GM18858 (cell line): ENCODE measurements around the gene PLEKHB2.
"Not testable (repeated sequence)": the region's sequence is repeated elsewhere in the genome, so short reads cannot be mapped to it uniquely, and the experiment has no call there.

ENCODE experiments used
- ATAC-seq: cut with Tn5 transposase; IDR thresholded peaks from one replicate; pipeline ENCODE4 v1.9.1; 2021; ENCODE audit not compliant: unreplicated experiment

PLEKHB2 gene, protein sequence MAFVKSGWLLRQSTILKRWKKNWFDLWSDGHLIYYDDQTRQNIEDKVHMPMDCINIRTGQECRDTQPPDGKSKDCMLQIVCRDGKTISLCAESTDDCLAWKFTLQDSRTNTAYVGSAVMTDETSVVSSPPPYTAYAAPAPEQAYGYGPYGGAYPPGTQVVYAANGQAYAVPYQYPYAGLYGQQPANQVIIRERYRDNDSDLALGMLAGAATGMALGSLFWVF

DNA sequence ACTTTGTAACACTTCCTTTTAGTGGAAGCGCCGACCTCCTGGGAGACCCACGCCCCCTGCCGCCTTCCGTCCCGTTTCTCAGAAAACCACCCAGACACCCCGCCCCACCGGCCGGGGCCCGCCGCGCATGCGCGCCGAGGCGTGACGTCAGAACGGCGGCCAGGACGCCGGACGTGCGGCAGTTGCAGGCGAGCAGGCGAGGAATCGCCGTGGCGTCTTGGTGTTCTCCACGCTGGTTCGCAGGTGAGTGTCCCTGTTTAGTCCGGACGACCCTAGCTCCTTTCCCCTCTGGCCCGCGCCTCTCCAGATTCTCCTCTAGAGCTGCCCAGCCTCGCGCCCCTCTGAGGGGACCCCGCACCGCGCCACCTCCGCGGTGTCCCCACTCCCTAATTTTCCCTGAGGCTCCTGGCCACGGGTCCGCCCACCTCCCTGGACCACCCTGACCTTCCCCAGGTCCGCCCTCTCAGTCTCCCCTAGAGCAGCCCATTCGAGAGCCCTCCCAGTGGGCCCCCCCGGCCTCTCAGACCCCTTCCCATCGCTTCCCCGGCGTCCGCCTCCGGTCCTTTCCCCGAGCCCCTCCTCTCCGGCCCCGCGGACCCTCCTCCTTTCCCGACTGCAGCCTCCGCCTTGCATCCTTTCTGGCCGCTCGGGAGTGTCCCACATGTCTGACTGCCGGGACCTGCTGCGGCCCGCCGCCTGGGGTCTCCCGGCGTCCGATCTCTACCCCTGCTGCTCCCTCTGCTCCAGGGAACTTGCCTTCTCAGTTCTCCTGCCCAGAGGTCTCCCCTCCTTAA is at the start of gene PLEKHB2:
Gene PLEKHB2 (plus strand): TSS at position 181 of the 794 bp plus-strand sequence. CDS start 15,606 bp downstream, outside the sequence.
- peak; percentile 59 for ATAC-seq

DNA sequence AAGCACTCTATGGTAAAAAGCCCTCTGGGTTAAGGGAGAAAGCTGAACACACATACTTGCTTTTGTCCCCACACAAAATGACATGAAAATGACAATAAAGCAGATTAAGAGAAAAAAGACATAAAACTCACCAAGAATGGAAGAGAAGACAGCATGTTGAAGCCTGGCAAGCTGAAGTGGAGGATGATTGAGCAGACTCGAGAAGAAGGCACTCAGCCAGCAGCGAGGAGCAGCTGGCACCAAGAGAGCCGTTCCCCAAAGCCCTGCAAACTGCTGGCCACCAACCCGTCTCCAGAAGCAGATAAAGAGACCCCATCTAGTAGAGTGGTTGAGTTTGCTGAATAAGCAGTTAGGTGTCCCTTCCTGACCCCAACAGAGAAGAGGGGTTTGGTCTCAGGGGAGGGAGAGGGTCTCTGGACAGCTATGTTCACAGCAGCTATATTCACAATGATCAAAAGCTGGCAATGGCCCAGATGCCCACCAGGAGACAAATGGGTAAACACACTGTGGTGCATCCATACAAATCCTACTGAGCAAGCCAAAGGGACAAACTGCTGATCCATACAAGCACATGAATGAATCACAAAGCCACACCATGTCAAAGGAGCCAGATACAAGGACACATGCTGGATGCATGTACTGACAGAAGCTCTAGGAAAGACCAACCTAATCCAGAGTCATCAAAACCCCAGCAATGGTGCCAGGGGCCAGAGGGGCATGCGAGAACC is 48.8 kb upstream of the PLEKHB2 start:
- no peak for ATAC-seq

DNA sequence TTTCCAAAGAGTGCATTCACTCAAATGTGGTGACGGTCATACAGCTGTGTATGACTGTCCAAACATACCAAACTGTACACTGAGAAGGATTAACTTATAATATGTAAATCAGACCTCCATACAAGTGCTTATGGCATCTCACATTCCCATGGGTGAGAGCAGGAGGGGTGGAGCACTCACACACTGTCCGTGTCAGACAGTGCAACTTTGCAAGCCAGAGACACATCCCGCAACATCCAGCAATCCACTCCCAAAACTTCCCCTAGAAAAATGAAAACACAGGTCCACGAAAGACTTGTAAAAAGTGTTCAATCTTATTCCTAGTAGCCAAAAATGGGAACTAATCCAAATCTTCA is 48.2 kb upstream of the PLEKHB2 start:
- ATAC-seq = no peak

DNA sequence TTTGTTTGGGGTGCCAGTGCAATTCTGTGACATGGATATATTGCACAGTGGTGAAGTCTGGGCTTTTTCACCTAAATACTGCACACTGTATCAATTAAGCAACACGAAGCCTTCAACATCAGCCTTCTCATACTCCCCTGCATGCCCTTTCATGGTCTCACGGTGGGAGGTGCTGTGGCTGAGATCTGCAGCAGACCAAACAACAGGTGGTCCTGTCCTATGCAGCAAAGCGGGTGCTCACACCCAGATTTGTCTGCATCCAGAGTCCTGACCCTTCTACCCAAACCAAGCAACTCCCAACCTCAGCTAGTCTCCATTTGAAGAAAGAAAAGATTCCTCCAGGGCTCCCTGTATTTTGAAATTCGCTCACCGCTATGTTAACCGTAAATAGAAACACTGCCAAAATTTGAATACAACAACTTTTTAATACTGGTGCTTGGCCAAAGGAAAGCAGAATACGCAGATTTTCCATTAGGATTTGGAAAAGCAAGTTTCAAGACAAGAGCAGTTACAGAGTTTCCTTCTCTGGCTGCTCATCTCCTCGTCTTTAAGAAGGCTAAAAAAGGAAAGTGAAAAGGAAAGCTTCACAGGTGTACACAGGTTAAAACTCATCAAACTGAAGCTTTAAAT is 46.8 kb upstream of the PLEKHB2 start:
- ATAC-seq = no peak

DNA sequence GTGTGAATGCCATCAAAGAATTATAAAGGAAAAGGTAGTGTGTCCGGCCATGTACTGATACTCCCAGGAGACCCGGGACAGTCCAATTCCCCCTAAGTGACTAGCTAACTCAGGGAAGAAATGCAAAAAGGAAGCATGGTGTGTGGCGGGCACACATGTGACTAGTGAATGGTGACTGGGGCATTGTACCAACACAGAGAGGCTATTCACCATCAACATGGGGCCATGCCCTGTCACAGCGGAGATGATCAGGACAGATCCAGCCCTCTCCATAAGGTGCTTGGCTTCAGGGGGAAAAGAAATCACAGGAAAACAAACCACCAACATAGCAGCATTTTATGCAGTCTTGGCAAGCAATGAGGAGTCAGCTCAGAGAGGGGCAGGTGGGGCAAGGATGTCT is 46.2 kb upstream of the PLEKHB2 start:
- no peak for ATAC-seq

GRCh38 chr2:131063501-131064283 is 41.4 kb upstream of the PLEKHB2 start:
- no peak for ATAC-seq

GRCh38 chr2:131064589-131065512 is 40.3 kb upstream of the PLEKHB2 start:
- ATAC-seq = no peak

DNA sequence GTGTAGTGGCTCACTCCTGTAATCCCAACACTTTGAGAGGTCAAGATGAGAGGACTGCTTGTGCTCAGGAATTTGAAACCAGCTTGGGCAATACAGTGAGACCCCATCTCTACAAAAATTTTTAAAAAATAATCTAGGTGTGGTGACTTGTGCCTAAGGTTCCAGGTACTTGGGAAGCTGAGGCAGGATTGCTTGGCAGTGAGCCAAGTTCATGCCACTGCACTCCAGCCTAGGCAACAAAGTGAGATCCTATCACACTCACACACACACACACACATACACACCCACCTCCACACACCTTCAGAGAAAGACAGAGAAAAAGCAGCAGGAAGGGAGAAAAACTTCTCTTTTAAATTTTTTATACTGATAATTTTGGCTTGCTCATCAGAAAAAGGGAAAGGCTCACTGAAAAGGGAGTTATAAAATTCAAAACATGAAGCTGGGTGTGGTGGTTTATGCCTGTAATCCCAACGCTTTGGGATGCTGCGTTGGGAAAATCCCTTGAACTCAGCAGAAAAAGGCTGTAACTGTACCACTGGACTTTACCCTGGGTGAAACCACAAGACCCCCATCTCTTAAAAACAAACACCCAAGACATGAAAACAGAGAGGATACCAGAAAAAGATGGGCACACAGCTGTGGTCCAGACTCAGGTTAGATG is 37.5 kb upstream of the PLEKHB2 start:
- no peak for ATAC-seq

DNA sequence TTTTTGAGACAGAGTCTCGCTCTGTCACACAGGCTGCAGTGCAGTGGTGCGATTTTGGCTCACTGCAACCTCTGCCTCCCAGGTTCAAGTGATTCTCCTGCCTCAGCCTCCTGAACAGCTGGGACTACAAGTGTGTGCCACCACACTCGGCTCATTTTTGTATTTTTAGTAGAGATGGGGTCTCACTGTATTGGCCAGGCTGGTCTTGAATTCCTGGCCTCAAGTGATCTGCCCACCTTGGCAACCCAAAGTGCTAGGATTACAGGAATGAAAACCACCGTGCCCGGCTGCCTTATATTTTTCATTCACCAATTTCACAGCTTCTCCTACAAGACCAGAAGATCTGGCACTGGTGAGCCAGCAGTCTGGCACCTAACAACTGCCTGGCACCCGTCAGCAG is 37.0 kb upstream of the PLEKHB2 start:
- not testable (repeated sequence) for ATAC-seq

- ATAC-seq = not testable (repeated sequence)
Measured at GRCh38 chr2:131075578-131075977, 29.6 kb upstream of the PLEKHB2 start.

DNA sequence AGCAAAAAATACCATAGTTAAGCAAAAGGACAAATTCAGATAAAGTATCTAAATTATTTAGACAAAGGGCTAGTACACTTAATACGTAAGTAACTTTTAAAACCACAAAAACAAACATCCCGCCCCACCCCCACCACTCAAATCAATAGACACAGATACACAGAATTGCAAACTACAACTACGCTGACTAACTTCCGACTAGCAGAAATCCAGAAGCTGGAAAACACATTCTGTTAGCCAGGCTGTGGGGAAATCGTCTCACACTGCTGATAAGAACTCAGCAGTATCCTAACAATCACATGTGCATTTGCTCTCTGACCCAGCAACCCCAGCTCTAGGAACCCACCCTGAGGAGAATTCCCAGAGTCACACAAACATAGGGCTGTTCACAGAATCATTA is 28.4 kb upstream of the PLEKHB2 start:
- no peak for ATAC-seq

DNA sequence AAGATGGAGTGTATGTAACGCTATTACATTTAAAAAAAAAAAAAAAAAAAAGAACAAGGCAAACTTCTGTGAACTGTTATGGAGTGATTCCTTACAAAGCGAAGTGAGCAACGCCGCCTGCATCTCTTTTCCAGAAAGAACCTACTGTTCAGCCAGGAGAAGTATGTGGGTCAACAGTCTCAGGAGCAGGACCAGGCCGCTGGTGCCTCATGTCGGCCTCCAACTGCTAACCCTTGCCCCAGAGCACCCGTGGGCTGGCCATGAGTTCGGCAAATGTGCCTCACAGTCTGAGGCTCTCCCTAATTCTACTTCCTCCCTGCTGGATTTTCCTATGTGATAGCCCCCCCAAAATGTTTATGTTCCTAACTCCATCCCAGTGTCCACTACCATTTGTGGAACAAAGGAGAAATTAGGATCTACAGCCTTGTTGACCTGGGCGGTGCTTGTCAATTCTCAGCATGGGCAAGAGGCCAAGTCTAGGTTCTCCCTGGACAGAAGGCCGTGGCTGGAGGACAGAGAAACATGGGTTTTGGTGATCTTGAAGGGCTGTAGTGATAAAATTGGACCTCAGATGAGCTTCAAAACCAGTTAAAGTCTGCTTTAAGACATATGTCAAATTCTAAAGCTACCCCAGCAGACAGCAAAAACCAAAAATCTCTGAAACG is 27.8 kb upstream of the PLEKHB2 start:
- ATAC-seq = no peak

- ATAC-seq = no peak
Measured at GRCh38 chr2:131077966-131078365, 27.2 kb upstream of the PLEKHB2 start.

DNA sequence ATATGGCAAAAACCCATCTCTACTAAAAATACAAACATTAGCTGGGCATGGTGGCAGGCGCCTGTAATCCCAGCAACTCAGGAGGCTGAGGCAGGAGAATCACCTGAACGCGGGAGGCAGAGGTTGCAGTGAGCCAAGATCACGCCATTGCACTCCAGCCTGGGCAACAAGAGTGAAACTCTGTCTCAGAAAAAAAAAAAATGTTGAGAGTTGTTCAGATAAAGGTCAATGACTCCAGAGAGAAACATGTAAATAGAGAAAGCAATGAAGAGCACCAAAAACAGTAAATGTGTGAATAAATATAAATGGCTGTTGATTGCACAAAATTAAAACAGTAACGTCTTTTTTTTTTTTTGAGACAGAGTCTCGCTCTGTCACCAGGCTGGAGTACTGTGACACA is 25.2 kb upstream of the PLEKHB2 start:
- not testable (repeated sequence) for ATAC-seq

DNA sequence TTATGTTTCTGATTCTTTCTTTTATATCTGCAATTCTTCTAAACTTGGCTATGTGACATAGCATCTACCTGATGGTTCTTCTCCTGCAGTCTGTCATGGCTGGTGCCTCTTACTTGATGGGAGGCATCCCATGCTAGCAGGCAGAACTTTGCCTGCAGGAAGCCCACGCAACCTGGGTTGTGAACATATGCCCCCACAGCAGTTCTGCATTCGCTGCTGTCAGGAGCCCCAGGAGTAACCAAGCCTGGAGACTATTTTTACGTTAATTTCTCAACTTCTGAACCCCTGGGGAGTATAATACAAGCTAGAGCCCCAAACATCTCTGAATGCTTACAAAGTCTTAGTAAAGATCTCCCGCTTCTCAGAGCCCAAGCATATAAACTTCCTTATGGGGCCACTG is 23.9 kb upstream of the PLEKHB2 start:
- no peak for ATAC-seq

GRCh38 chr2:131085646-131086045 is 19.5 kb upstream of the PLEKHB2 start:
- ATAC-seq = no peak

DNA sequence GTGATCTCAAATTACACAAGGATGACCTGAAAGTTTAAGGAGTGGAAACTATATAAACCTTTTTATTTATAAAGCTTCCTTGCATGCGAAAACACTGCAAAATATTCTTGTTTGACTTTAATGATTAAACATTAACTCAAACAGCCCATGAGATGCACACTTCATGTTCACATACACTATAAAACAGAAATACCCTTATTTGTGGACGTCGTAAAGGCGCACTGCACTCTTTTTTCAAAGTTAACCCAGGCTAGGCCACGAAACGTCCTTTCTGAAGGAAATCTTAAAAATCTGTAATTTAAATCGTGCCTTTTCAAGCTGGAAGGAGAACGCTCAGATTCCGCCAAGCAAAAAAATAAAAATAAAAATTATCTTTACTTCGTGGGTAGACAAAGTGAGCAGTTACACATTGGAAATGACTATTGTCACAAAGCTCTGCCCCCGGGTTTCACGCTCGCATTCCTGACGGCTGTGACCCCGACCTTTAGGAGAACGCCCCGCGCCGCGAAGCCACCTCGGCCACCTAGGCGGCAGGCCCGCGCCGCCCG is 12.6 kb upstream of the PLEKHB2 start:
- no peak for ATAC-seq

GRCh38 chr2:131093006-131093695 is 12.0 kb upstream of the PLEKHB2 start, which contains the start of gene FAM168B:
Gene FAM168B, minus strand, starts transcription at chr2:131093460. Its CDS starts 10,814 bp downstream, at chr2:131082646.
- peak; percentile 66 for ATAC-seq
